SK-N-SH (cell line): Measurements from ENCODE around the gene BMPR1B. TPM values are rescaled to one million over a fixed set of nuclear protein-coding genes. Genes with fewer than 3 reads are reported as not detected.

Source experiments
- CTCF ChIA-PET: fragments of 300-600, 350-600 bp; formaldehyde crosslinking; extraction: SDS; loops from one replicate; lab custom pipeline; 2021; lab: Yijun Ruan, JAX
- POLR2A ChIA-PET: fragments of 350-600 bp; sonication (Branson Sonifier 250); formaldehyde crosslinking; extraction: SDS; loops from one replicate; lab custom pipeline; 2020; ENCODE audit warnings: antibody characterized with exemption, inconsistent platforms; lab: Yijun Ruan, JAX
- DNase-seq: peaks from one replicate; pipeline ENCODE4 v3.0.0; 2012
- H2AFZ ChIP-seq: fragments of 200-600 bp; sonication (generic); 2 replicates; pipeline ENCODE4 v1.8.1; 2016; ENCODE audit warnings: antibody characterized with exemption, mild to moderate bottlenecking, low read depth
- H3F3A ChIP-seq: fragments of 200-600 bp; sonication (generic); replicated peaks from 2 replicates; pipeline ENCODE3; 2016; ENCODE audit warnings: antibody characterized with exemption, mild to moderate bottlenecking; ENCODE audit not compliant: insufficient read depth
- H3K27ac ChIP-seq, 2 experiments: fragments of 200-500 bp in 1 of 2; fragments of 200-600 bp in 1 of 2; sonication (Bioruptor generic) in 1 of 2; sonication (generic), shearing (Covaris generic) in 1 of 2; 2 replicates each; pipeline versions ENCODE4 v1.5.1 to v1.6.1; 2014 to 2016; ENCODE audit warnings: low read depth in 2 of 2, inconsistent platforms in 1 of 2, low read length in 1 of 2, mild to moderate bottlenecking in 1 of 2, mixed read lengths in 1 of 2
- H3K27me3 ChIP-seq: fragments of 200-600 bp; sonication (generic), shearing (Covaris generic); 2 replicates; pipeline ENCODE4 v1.6.1; 2016; ENCODE audit warnings: mixed run types; ENCODE audit not compliant: insufficient read depth
- H3K36me3 ChIP-seq, 2 experiments: fragments of 200-500 bp in 1 of 2; fragments of 200-600 bp in 1 of 2; sonication (Bioruptor generic) in 1 of 2; sonication (generic) in 1 of 2; replicated peaks in 1 of 2; 2 replicates each; pipeline versions ENCODE3 to v1.5.1; 2014 to 2016; ENCODE audit warnings: low read length in 1 of 2, mild to moderate bottlenecking in 1 of 2; ENCODE audit not compliant: insufficient read depth in 2 of 2, control insufficient read depth in 1 of 2
- H3K4me1 ChIP-seq, 2 experiments: fragments of 200-500 bp in 1 of 2; fragments of 200-600 bp in 1 of 2; sonication (Bioruptor generic) in 1 of 2; sonication (generic), shearing (Covaris generic) in 1 of 2; 2 replicates each; pipeline versions ENCODE4 v1.5.1 to v1.6.1; 2014 to 2016; ENCODE audit warnings: low read depth in 1 of 2, low read length in 1 of 2, mixed run types in 1 of 2; ENCODE audit not compliant: insufficient read depth in 2 of 2, control insufficient read depth in 1 of 2
- H3K4me2 ChIP-seq: fragments of 200-600 bp; sonication (generic), shearing (Covaris generic); 2 replicates; pipeline ENCODE4 v1.6.1; 2017; ENCODE audit warnings: mixed run types
- H3K4me3 ChIP-seq, 2 experiments: fragments of 200-500 bp in 1 of 2; fragments of 200-600 bp in 1 of 2; sonication (Bioruptor generic) in 1 of 2; sonication (generic), shearing (Covaris generic) in 1 of 2; 2 replicates each; pipeline versions ENCODE4 v1.5.1 to v1.8.1; 2014 to 2016; ENCODE audit warnings: low read depth in 2 of 2, inconsistent platforms in 1 of 2, low read length in 1 of 2, mild to moderate bottlenecking in 1 of 2, mixed read lengths in 1 of 2, moderate library complexity in 1 of 2
- H3K79me2 ChIP-seq: fragments of 200-600 bp; sonication (generic); 2 replicates; pipeline ENCODE4 v1.8.1; 2017; ENCODE audit warnings: mild to moderate bottlenecking; ENCODE audit not compliant: insufficient read depth
- H3K9ac ChIP-seq: fragments of 200-600 bp; sonication (generic); 2 replicates; pipeline ENCODE4 v1.6.1; 2017; ENCODE audit warnings: mixed run types
- H3K9me2 ChIP-seq: fragments of 200-600 bp; sonication (generic); 2 replicates; pipeline ENCODE4 v1.6.1; 2017; ENCODE audit warnings: mixed run types
- H3K9me3 ChIP-seq: fragments of 200-600 bp; sonication (generic); 2 replicates; pipeline ENCODE4 v1.6.1; 2017; ENCODE audit warnings: mixed run types, mild to moderate bottlenecking, moderate library complexity
- H4K20me1 ChIP-seq: fragments of 200-600 bp; sonication (generic); 2 replicates; pipeline ENCODE4 v1.6.1; 2017; ENCODE audit warnings: mild to moderate bottlenecking, mixed run types; ENCODE audit not compliant: insufficient read depth
- CHD2 ChIP-seq: fragments of 150-350 bp; IDR thresholded peaks from 2 replicates; pipeline ENCODE4 v1.6.1; 2018; ENCODE audit warnings: low read length; ENCODE audit not compliant: partially characterized antibody
- ELF1 ChIP-seq: IDR thresholded peaks from 2 replicates; pipeline ENCODE4 v1.4.0; 2012
- FOSL2 ChIP-seq: IDR thresholded peaks from 2 replicates; pipeline ENCODE4 v1.4.0; 2012; ENCODE audit warnings: low read depth, mild to moderate bottlenecking, moderate library complexity, borderline replicate concordance
- FOXM1 ChIP-seq: IDR thresholded peaks from 2 replicates; pipeline ENCODE4 v1.4.0; 2012; ENCODE audit warnings: low read depth, mild to moderate bottlenecking
- GABPA ChIP-seq: IDR thresholded peaks from 2 replicates; pipeline ENCODE4 v1.4.0; 2012; ENCODE audit warnings: low read depth, mild to moderate bottlenecking
- GATA2 ChIP-seq: sonication (generic); formaldehyde crosslinking; IDR thresholded peaks from 2 replicates; pipeline ENCODE4 v1.5.0; 2020; ENCODE audit warnings: mild to moderate bottlenecking, missing genetic modification reagents
- JUND ChIP-seq: IDR thresholded peaks from 2 replicates; pipeline ENCODE4 v1.4.0; 2012
- MEF2A ChIP-seq: IDR thresholded peaks from 2 replicates; pipeline ENCODE4 v1.4.0; 2012; ENCODE audit warnings: low read depth, borderline replicate concordance
- NFIC ChIP-seq: IDR thresholded peaks from 2 replicates; pipeline ENCODE4 v1.4.0; 2012; ENCODE audit warnings: borderline replicate concordance
- NRF1 ChIP-seq: IDR thresholded peaks from 2 replicates; pipeline ENCODE4 v1.6.1; 2012; ENCODE audit warnings: low read depth, mild to moderate bottlenecking, low read length
- RAD21 ChIP-seq: IDR thresholded peaks from 2 replicates; pipeline ENCODE4 v1.6.1; 2012; ENCODE audit warnings: mild to moderate bottlenecking, low read length
- RCOR1 ChIP-seq: fragments of 150-350 bp; IDR thresholded peaks from 2 replicates; pipeline ENCODE4 v1.6.1; 2017; ENCODE audit warnings: antibody characterized with exemption, low read length
- RFX5 ChIP-seq: IDR thresholded peaks from 2 replicates; pipeline ENCODE4 v1.6.1; 2012; ENCODE audit warnings: mild to moderate bottlenecking, improper control_type of control experiment, low read length
- RXRA ChIP-seq: IDR thresholded peaks from 2 replicates; pipeline ENCODE4 v1.4.0; 2012; ENCODE audit warnings: low read depth, mild to moderate bottlenecking, borderline replicate concordance
- TAF1 ChIP-seq: IDR thresholded peaks from 2 replicates; pipeline ENCODE4 v1.6.1; 2012; ENCODE audit warnings: low read depth, mild to moderate bottlenecking, low read length, moderate library complexity, borderline replicate concordance
- TEAD4 ChIP-seq: IDR thresholded peaks from 2 replicates; pipeline ENCODE4 v1.4.0; 2012; ENCODE audit warnings: mild to moderate bottlenecking, borderline replicate concordance; ENCODE audit not compliant: insufficient read depth
- WGBS: methylation state at CpG from one replicate; pipeline ENCODE4 v1.1.6; 2017; ENCODE audit warnings: low lambda C conversion rate; 5-methylcytosine and 5-hydroxymethylcytosine counted together
- polyA plus RNA-seq, 3 experiments: library from polyadenylated mRNA; depleted of rRNA; stranded (reverse); fragments of >200 nt; gene quantifications; 2 replicates each; pipeline ENCODE4 v1.2.3, GENCODE V29; 2012
- TF ChIP-seq, protein P1 (sequence below): IDR thresholded peaks from 2 replicates; pipeline ENCODE4 v1.4.0; 2012; ENCODE audit warnings: low read depth, borderline replicate concordance
- TF ChIP-seq, protein P2 (sequence below): fragments of 150-350 bp; IDR thresholded peaks from 2 replicates; pipeline ENCODE4 v1.6.1; 2017; ENCODE audit warnings: antibody characterized with exemption, low read length, low read depth, borderline replicate concordance
- TF ChIP-seq, protein P3 (sequence below): IDR thresholded peaks from 2 replicates; pipeline ENCODE4 v1.6.1; 2012; ENCODE audit warnings: mild to moderate bottlenecking, low read depth, low read length, moderate library complexity

Gene BMPR1B
- polyA plus RNA-seq, 1 of the 3 experiments (the other 2 are of a cell fraction), result 0.16 TPM

DNA sequence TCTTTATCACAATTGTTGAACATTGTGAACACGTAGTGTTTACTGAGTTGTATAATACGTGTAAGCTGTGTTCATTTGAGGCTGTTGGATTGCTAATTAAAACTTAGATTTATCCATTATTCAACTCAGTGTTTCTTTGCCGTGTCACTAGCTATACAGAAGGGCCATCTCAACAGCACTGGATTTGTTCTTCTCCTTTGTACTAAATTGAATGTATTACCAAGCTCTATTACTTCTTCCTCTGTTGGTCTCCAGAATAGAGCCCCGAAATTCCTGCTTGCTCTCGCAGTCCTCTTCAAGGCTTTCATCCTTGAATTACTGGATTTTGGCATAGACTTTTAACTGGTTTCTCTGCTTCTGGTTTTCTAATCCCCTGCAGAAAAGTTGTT, 182.8 kb downstream of the BMPR1B start:
- no peaks in the 10 kb centered on the region for H4K20me1 ChIP-seq
- H3K27me3 ChIP-seq, result no peaks in the 10 kb centered on the region
- no peak for DNase-seq
- ChIA-PET POLR2A (no interaction called here), CTCF (no interaction called here)
- no peaks in the 10 kb centered on the region for H3K9me3 ChIP-seq
- H3K4me1 ChIP-seq, result no peaks in the 10 kb centered on the region
- no peak overlapping the region for H2AFZ ChIP-seq
- no peak overlapping the region for H3K9ac ChIP-seq
- H3K4me2 ChIP-seq, result no peak overlapping the region
- no peaks in the 10 kb centered on the region for H3K79me2 ChIP-seq
- H3F3A ChIP-seq, result no peaks in the 10 kb centered on the region
- TF ChIP-seq FOSL2 (no peak), RCOR1 (no peak), GABPA (no peak), GATA2 (no peak)
- no peaks in the 10 kb centered on the region for H3K9me2 ChIP-seq
- 93% methylated on average over 5 of the region's 5 CpGs for WGBS
- no peaks in the 10 kb centered on the region for H3K36me3 ChIP-seq
- H3K4me3 ChIP-seq, result no peak overlapping the region
- H3K27ac ChIP-seq, result no peak overlapping the region

DNA sequence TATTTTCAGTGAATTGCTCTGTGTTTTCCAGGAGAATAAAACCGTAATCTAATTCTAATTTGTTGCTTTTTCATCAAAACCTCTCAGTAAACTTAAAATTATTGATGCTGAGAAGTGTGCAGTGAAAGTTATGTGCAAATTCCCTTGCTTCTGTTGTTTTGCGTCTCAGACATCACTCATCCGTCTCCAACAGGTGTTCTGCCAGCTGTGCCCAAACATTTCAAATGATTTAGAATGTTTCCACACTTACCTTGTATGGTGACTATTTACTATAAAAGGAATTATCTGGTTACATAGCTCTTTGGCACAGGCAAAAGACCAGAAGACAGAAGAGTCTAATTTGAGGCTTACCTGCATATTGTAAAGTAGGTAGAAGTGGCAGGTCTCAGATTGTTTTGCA, 184.0 kb downstream of the BMPR1B start:
- H3K27ac ChIP-seq, result no peak overlapping the region
- no peaks in the 10 kb centered on the region for H3K79me2 ChIP-seq
- POLR2A ChIA-PET, result no interaction called here
- no peaks in the 10 kb centered on the region for H3K36me3 ChIP-seq
- H3K4me1 ChIP-seq, result no peaks in the 10 kb centered on the region
- H3K4me3 ChIP-seq, result no peak overlapping the region
- H3K9me3 ChIP-seq, result no peaks in the 10 kb centered on the region
- TF ChIP-seq RAD21, result no peak
- no peak for TF ChIP-seq RXRA
- TF ChIP-seq RFX5, result no peak
- no peak for TF ChIP-seq CHD2
- TF ChIP-seq FOXM1, result no peak
- no peak for TF ChIP-seq ELF1
- no peak for TF ChIP-seq TAF1
- no peak for TF ChIP-seq JUND
- TF ChIP-seq MEF2A, result no peak
- no peak for TF ChIP-seq NFIC
- TF ChIP-seq, all 33 proteins: peak for 0
- Histone ChIP-seq H3K4me2 (no peak overlapping the region), H3K9me2 (no peaks in the 10 kb centered on the region), H3K27me3 (no peaks in the 10 kb centered on the region), H3F3A (no peaks in the 10 kb centered on the region), H3K9ac (no peak overlapping the region), H4K20me1 (no peaks in the 10 kb centered on the region), H2AFZ (no peak overlapping the region)
- DNase-seq, result no peak
- CTCF ChIA-PET, result no interaction called here
- 88% methylated on average over 3 of the region's 3 CpGs for WGBS

DNA sequence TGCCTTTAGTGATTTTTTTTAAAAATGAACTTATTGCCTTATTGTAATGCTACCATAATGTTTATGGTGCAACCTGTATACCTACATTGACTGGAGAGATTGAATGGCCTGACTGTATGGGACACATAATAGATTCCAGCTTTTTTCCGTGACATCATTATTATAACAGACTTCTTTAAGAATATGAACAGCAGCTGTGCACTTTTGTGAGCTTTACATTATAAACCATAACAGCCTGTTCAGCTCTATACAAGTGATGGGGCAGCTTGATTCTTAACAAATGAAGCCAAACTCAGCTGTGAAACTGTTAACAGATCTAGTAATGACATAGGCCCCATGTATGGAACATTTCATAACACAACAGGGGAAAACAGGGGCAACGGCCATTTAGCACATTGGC, 187.0 kb downstream of the BMPR1B start:
- Histone ChIP-seq H3K4me1 (no peaks in the 10 kb centered on the region; a peak in 1 of 4 replicates), H3K9me2 (no peaks in the 10 kb centered on the region), H4K20me1 (no peaks in the 10 kb centered on the region), H3K27ac (no peak overlapping the region), H3K4me3 (no peak overlapping the region), H3F3A (no peaks in the 10 kb centered on the region), H3K9me3 (no peaks in the 10 kb centered on the region), H3K4me2 (no peak overlapping the region), H2AFZ (no peak overlapping the region), H3K36me3 (no peaks in the 10 kb centered on the region), H3K9ac (no peak overlapping the region), H3K79me2 (no peaks in the 10 kb centered on the region), H3K27me3 (no peaks in the 10 kb centered on the region)
- ChIA-PET POLR2A (no interaction called here), CTCF (interaction anchor here (1.0 to 1.4 kb wide), 2 partner anchors 9 to 16 kb away, joined by 3 read pairs; no protein-coding TSS in a partner anchor)
- WGBS, result 90% methylated on average over 2 of the region's 2 CpGs
- DNase-seq, result no peak
- TF ChIP-seq, protein P1, sequence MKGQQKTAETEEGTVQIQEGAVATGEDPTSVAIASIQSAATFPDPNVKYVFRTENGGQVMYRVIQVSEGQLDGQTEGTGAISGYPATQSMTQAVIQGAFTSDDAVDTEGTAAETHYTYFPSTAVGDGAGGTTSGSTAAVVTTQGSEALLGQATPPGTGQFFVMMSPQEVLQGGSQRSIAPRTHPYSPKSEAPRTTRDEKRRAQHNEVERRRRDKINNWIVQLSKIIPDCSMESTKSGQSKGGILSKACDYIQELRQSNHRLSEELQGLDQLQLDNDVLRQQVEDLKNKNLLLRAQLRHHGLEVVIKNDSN, result no peak
- TF ChIP-seq GATA2 (no peak), TAF1 (no peak), TEAD4 (no peak), NRF1 (no peak), ELF1 (no peak)
- TF ChIP-seq, protein P2, sequence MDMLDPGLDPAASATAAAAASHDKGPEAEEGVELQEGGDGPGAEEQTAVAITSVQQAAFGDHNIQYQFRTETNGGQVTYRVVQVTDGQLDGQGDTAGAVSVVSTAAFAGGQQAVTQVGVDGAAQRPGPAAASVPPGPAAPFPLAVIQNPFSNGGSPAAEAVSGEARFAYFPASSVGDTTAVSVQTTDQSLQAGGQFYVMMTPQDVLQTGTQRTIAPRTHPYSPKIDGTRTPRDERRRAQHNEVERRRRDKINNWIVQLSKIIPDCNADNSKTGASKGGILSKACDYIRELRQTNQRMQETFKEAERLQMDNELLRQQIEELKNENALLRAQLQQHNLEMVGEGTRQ, result no peak
- TF ChIP-seq, protein P3, sequence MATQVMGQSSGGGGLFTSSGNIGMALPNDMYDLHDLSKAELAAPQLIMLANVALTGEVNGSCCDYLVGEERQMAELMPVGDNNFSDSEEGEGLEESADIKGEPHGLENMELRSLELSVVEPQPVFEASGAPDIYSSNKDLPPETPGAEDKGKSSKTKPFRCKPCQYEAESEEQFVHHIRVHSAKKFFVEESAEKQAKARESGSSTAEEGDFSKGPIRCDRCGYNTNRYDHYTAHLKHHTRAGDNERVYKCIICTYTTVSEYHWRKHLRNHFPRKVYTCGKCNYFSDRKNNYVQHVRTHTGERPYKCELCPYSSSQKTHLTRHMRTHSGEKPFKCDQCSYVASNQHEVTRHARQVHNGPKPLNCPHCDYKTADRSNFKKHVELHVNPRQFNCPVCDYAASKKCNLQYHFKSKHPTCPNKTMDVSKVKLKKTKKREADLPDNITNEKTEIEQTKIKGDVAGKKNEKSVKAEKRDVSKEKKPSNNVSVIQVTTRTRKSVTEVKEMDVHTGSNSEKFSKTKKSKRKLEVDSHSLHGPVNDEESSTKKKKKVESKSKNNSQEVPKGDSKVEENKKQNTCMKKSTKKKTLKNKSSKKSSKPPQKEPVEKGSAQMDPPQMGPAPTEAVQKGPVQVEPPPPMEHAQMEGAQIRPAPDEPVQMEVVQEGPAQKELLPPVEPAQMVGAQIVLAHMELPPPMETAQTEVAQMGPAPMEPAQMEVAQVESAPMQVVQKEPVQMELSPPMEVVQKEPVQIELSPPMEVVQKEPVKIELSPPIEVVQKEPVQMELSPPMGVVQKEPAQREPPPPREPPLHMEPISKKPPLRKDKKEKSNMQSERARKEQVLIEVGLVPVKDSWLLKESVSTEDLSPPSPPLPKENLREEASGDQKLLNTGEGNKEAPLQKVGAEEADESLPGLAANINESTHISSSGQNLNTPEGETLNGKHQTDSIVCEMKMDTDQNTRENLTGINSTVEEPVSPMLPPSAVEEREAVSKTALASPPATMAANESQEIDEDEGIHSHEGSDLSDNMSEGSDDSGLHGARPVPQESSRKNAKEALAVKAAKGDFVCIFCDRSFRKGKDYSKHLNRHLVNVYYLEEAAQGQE, result no peak
